ENCODE results near the gene PIEZO1.

GRCh38 chr16:88734361-88734728 lies 50.7 kb downstream of the PIEZO1 start:
- no peak for TF ChIP-seq CTCF (IDR thresholded peaks at IDR 0.05; ENCODE audit: low read depth, low read length)
- no peak for TF ChIP-seq POLR2A (IDR thresholded peaks at IDR 0.05; ENCODE audit: extremely low read depth, insufficient read length)
- no peak for TF ChIP-seq MYC (IDR thresholded peaks at IDR 0.05; ENCODE audit: low read depth, low read length)
